ENCODE measurements around the gene DOCK3.
"Not testable (repeated sequence)": the region's sequence is repeated elsewhere in the genome, so short reads cannot be mapped to it uniquely, and the experiment has no call there.

The DOCK3 gene

GRCh38 chr3:51190199-51190598 lies 515.5 kb downstream of the DOCK3 start:
- no peak overlapping the region for H3K27ac ChIP-seq
- no peaks in the 10 kb centered on the region for H3K79me2 ChIP-seq (ENCODE audit: insufficient read depth, low read depth)
- no peak overlapping the region for H3K4me3 ChIP-seq (IDR thresholded peaks at IDR 0.05; ENCODE audit: insufficient read depth, low read depth, low read length)
- no peaks in the 10 kb centered on the region for H3K27me3 ChIP-seq (ENCODE audit: insufficient read depth, low read depth)
- H2AFZ ChIP-seq (ENCODE audit: low read depth), result no peak overlapping the region
- H4K20me1 ChIP-seq (ENCODE audit: insufficient read depth), result no peaks in the 10 kb centered on the region
- H3K4me1 ChIP-seq (ENCODE audit: low read depth, poor library complexity, severe bottlenecking), result no peaks in the 10 kb centered on the region
- H3K36me3 ChIP-seq (ENCODE audit: insufficient read depth), result no peaks in the 10 kb centered on the region
- TF ChIP-seq CTCF (conservative IDR thresholded peaks at IDR 0.05; ENCODE audit: low read depth, low read length), result no peak
- H3K9ac ChIP-seq, result no peak overlapping the region
- no peak overlapping the region for H3K4me2 ChIP-seq

GRCh38 chr3:51190827-51191226 lies 516.1 kb downstream of the DOCK3 start:
- H3K9ac ChIP-seq, result no peak overlapping the region

GRCh38 chr3:51191768-51192167 lies 517.0 kb downstream of the DOCK3 start:
- H3K36me3 ChIP-seq (ENCODE audit: insufficient read depth), result no peaks in the 10 kb centered on the region
- TF ChIP-seq CTCF (conservative IDR thresholded peaks at IDR 0.05; ENCODE audit: low read depth, low read length), result no peak
- H3K79me2 ChIP-seq (ENCODE audit: insufficient read depth, low read depth), result no peaks in the 10 kb centered on the region
- H2AFZ ChIP-seq (ENCODE audit: low read depth), result no peak overlapping the region
- H3K4me3 ChIP-seq (IDR thresholded peaks at IDR 0.05; ENCODE audit: insufficient read depth, low read depth, low read length), result no peak overlapping the region
- no peaks in the 10 kb centered on the region for H3K4me1 ChIP-seq (ENCODE audit: low read depth, poor library complexity, severe bottlenecking)
- H3K9ac ChIP-seq, result no peak overlapping the region
- no peak overlapping the region for H3K27ac ChIP-seq
- no peak overlapping the region for H3K4me2 ChIP-seq
- H3K27me3 ChIP-seq (ENCODE audit: insufficient read depth, low read depth), result no peaks in the 10 kb centered on the region
- no peaks in the 10 kb centered on the region for H4K20me1 ChIP-seq (ENCODE audit: insufficient read depth)

More at GRCh38 chr3:51190827-51191226, 516.1 kb downstream of the DOCK3 start:
- Histone ChIP-seq H3K4me2 (no peak overlapping the region), H4K20me1 (ENCODE audit: insufficient read depth) (no peaks in the 10 kb centered on the region), H3K4me1 (ENCODE audit: low read depth, poor library complexity, severe bottlenecking) (no peaks in the 10 kb centered on the region), H3K79me2 (ENCODE audit: insufficient read depth, low read depth) (no peaks in the 10 kb centered on the region), H3K27me3 (ENCODE audit: insufficient read depth, low read depth) (no peaks in the 10 kb centered on the region), H3K36me3 (ENCODE audit: insufficient read depth) (no peaks in the 10 kb centered on the region), H3K4me3 (IDR thresholded peaks at IDR 0.05; ENCODE audit: insufficient read depth, low read depth, low read length) (no peak overlapping the region), H3K27ac (no peak overlapping the region), H2AFZ (ENCODE audit: low read depth) (no peak overlapping the region)
- TF ChIP-seq CTCF (conservative IDR thresholded peaks at IDR 0.05; ENCODE audit: low read depth, low read length), result no peak

- no peaks in the 10 kb centered on the region for H3K36me3 ChIP-seq (ENCODE audit: insufficient read depth)
- no peaks in the 10 kb centered on the region for H3K79me2 ChIP-seq (ENCODE audit: insufficient read depth, low read depth)
- H3K27me3 ChIP-seq (ENCODE audit: insufficient read depth, low read depth), result no peaks in the 10 kb centered on the region
- no peak overlapping the region for H3K9ac ChIP-seq
- H2AFZ ChIP-seq (ENCODE audit: low read depth), result no peak overlapping the region
- no peaks in the 10 kb centered on the region for H4K20me1 ChIP-seq (ENCODE audit: insufficient read depth)
- H3K4me1 ChIP-seq (ENCODE audit: low read depth, poor library complexity, severe bottlenecking), result no peaks in the 10 kb centered on the region
- no peak overlapping the region for H3K4me3 ChIP-seq (IDR thresholded peaks at IDR 0.05; ENCODE audit: insufficient read depth, low read depth, low read length)
- no peak overlapping the region for H3K4me2 ChIP-seq
- no peak for TF ChIP-seq CTCF (conservative IDR thresholded peaks at IDR 0.05; ENCODE audit: low read depth, low read length)
- no peak overlapping the region for H3K27ac ChIP-seq
These were observed 523.8 kb downstream of the DOCK3 start for GRCh38 chr3:51198477-51198876.

- not testable (repeated sequence) for H3K36me3 ChIP-seq (ENCODE audit: insufficient read depth); H2AFZ ChIP-seq (ENCODE audit: low read depth); H3K27me3 ChIP-seq (ENCODE audit: insufficient read depth, low read depth)
These were observed 524.6 kb downstream of the DOCK3 start for GRCh38 chr3:51199296-51199695.

More at GRCh38 chr3:51199296-51199695, 524.6 kb downstream of the DOCK3 start:
- H4K20me1 ChIP-seq (ENCODE audit: insufficient read depth); H3K79me2 ChIP-seq (ENCODE audit: insufficient read depth, low read depth); H3K9ac ChIP-seq; H3K4me1 ChIP-seq (ENCODE audit: low read depth, poor library complexity, severe bottlenecking); H3K4me3 ChIP-seq (IDR thresholded peaks at IDR 0.05; ENCODE audit: insufficient read depth, low read depth, low read length); H3K4me2 ChIP-seq; H3K27ac ChIP-seq: not testable (repeated sequence)

Measured in KMS-11 (cell line).